ENCODE measurements around the gene KLK3. TPM values are rescaled to one million over a fixed set of nuclear protein-coding genes. Genes with fewer than 3 reads are reported as not detected.

KLK3 gene
- total RNA-seq, 1 experiment from 2014 or later: not detected

GRCh38 chr19:50858886-50859285 lies 4.2 kb downstream of the KLK3 start:
- H3K79me2 ChIP-seq (ENCODE audit: insufficient read depth, low read length): no peaks in the 10 kb centered on the region
- POLR2A ChIA-PET: no interaction called here
- H3K27me3 ChIP-seq (ENCODE audit: insufficient read depth, low read length): peaks cover 29% of the 10 kb centered on the region; the same call in 1 of the 2 replicates
- H2AFZ ChIP-seq (ENCODE audit: low read depth, low read length, poor library complexity, severe bottlenecking): no peak overlapping the region
- TF ChIP-seq EGR1 (IDR thresholded peaks at IDR 0.05; ENCODE audit: low read depth) (no peak), ATF3 (IDR thresholded peaks at IDR 0.05) (no peak), SIN3A (IDR thresholded peaks at IDR 0.05; ENCODE audit: low read depth) (no peak), JUND (IDR thresholded peaks at IDR 0.05) (no peak), CBX3 (IDR thresholded peaks at IDR 0.05; ENCODE audit: low read depth) (no peak), POLR2A (IDR thresholded peaks at IDR 0.05; ENCODE audit: borderline replicate concordance, extremely low read depth, insufficient read depth, insufficient read length) (no peak), ELF1 (IDR thresholded peaks at IDR 0.05; ENCODE audit: borderline replicate concordance, low read depth) (no peak), POLR2AphosphoS5 (IDR thresholded peaks at IDR 0.05; ENCODE audit: low read depth, low read length) (no peak), ZNF274 (IDR thresholded peaks at IDR 0.05; ENCODE audit: low read depth, low read length) (no peak), FOSL1 (IDR thresholded peaks at IDR 0.05; ENCODE audit: low read depth) (no peak), ZBTB33 (IDR thresholded peaks at IDR 0.05; ENCODE audit: extremely low read depth, insufficient replicate concordance, low read length) (no peak), CEBPB (IDR thresholded peaks at IDR 0.05; ENCODE audit: low read depth) (no peak), SRF (IDR thresholded peaks at IDR 0.05; ENCODE audit: low read depth) (no peak), REST (IDR thresholded peaks at IDR 0.05; ENCODE audit: low read depth) (no peak), EZH2 (IDR thresholded peaks at IDR 0.05) (no peak), TCF7L2 (IDR thresholded peaks at IDR 0.05; ENCODE audit: borderline replicate concordance, extremely low read depth, insufficient read depth, insufficient read length) (no peak), YY1 (IDR thresholded peaks at IDR 0.05; ENCODE audit: extremely low read depth, insufficient replicate concordance, low read depth, low read length) (no peak), CTCF (IDR thresholded peaks at IDR 0.05 in 2 of 3, conservative IDR thresholded peaks at IDR 0.05 in 1 of 3; ENCODE audit: borderline replicate concordance in 1 of 3, insufficient read depth in 1 of 3, low read depth in 2 of 3, low read length in 2 of 3) (no peak), ZFX (IDR thresholded peaks at IDR 0.05) (no peak), MAX (IDR thresholded peaks at IDR 0.05) (no peak)
- DNase-seq (ENCODE audit: low read depth, low spot score) (no peak), ATAC-seq (no peak)
- H3K9me2 ChIP-seq (ENCODE audit: insufficient read depth): no peaks in the 10 kb centered on the region
- no peak overlapping the region for H3K4me2 ChIP-seq (ENCODE audit: low read length)
- no peak overlapping the region for H3K4me3 ChIP-seq (replicated peaks in 1 of 2; ENCODE audit: low read depth in 1 of 2, low read length in 2 of 2)
- BruUV-seq (replicated peaks): no TSS peak
- RAD21 ChIA-PET (ENCODE audit: low non-redundant PET in 1 of 2, low total read pairs in 2 of 2, uncharacterized antibody in 2 of 2, unreplicated experiment in 2 of 2): no interaction called here
- H3K9ac ChIP-seq (ENCODE audit: low read length): no peak overlapping the region
- intact Hi-C loops (cut with micrococcal nuclease): no loop called here
- no peak overlapping the region for H3K27ac ChIP-seq (ENCODE audit: low read depth, low read length)
- H4K20me1 ChIP-seq (ENCODE audit: insufficient read depth): no peaks in the 10 kb centered on the region
- no peaks in the 10 kb centered on the region for H3K4me1 ChIP-seq (ENCODE audit: control insufficient read depth in 1 of 2, insufficient read depth in 2 of 2, low read length in 2 of 2)
- no peaks in the 10 kb centered on the region for H3K36me3 ChIP-seq (ENCODE audit: control insufficient read depth in 1 of 2, insufficient read depth in 2 of 2, low read length in 2 of 2)
- H3K9me3 ChIP-seq (ENCODE audit: control insufficient read depth in 1 of 2, insufficient read depth in 1 of 2, low read depth in 1 of 2, low read length in 2 of 2): peaks cover 0 to 11% of the 10 kb centered on the region in 2 experiments; a peak in 1 of 4 replicates
- CTCF ChIA-PET: no interaction called here
